HG03103 (cell line): ENCODE data around the gene ACOT7.
"Not testable (repeated sequence)": the region's sequence is repeated elsewhere in the genome, so short reads cannot be mapped to it uniquely, and the experiment has no call there.

ENCODE experiments used
- ATAC-seq: cut with Tn5 transposase; IDR thresholded peaks from one replicate; pipeline ENCODE4 v1.9.1; 2021; ENCODE audit warnings: low read depth; ENCODE audit not compliant: unreplicated experiment

The ACOT7 gene

DNA sequence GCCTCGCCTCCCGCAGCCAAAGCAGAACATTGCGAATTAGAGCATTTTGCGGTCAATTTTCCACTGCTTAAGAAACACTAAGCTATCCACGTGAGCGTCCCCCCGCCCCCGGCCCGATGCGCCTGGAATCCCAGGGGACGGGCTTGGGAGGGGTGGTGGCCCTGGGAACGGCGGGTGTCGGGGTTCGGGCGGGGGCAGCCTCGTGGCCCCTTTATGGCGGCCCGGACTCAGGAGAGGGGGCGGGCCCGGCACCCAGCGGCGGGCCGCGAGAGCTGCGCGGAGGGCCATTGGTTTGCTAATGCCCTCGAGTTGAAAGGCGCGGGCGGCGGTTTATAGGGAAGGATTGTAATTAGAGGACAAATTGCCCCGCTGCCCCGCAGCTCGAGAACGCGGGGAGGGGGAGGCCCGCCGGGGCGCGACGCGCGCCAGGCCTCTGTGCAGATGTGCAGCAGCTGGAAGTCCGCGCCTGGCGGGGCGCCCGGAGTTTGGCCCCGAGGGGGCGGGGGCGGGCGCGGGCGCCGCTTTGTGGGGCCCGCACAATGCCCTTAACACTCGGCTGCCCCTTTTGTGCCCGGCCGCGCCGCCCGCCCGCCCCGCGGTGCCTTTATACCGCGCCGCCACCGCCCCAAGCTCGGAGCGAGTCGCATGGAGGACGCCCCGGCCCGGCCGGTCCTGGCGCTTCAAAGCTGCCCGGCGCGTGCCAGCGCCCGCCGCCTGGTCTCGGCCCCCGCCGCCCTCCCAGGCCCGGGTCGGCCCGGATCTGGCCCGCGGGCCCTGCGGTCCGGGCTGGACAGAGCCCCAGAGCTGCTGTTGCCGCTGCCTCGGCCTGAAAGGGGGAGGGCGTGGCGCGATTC lies 151.5 kb downstream of the ACOT7 start:
- no peak for ATAC-seq

DNA sequence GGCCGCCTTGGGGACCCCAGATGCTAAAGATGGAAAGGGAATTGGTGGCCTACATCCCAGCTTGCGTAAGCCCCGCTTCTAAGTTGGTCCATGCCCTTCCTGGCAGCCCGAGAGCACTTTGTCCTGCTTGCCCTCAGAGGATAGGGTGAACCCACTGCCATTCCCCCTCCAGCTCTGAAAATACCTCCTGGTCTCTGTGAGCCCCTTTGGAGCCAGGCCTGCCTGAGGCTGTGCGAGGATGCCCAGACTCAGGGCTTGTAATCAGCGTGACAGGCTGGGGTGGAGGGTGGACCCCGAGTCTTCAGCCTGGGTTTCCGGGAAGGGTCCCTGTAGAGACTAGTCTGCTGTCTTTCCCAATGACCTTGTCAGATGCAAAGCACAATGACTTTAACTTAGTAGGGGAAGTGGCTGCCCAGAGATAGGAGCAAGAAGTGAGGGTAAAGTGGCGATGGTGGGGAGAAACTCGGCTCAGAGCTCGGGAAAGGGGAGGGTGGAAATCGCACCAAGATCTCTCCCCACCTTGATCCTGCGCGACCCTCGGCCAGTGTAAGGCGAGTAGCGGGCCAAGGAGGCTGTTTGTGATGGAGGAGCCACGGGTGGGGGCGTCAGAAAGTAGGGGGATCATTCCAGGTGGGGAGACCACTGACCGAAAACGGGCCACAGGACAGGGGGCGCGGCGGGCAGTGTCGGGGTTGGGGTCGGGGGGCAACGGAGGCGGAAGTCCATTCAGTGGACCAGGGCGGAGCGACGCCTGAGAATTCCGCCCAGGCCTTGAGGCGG lies 152.3 kb downstream of the ACOT7 start:
- ATAC-seq, result no peak

GRCh38 chr1:6239950-6240768 lies 153.4 kb downstream of the ACOT7 start:
- ATAC-seq, result no peak

- no peak for ATAC-seq
Measured at GRCh38 chr1:6239213-6239752, 154.3 kb downstream of the ACOT7 start.

DNA sequence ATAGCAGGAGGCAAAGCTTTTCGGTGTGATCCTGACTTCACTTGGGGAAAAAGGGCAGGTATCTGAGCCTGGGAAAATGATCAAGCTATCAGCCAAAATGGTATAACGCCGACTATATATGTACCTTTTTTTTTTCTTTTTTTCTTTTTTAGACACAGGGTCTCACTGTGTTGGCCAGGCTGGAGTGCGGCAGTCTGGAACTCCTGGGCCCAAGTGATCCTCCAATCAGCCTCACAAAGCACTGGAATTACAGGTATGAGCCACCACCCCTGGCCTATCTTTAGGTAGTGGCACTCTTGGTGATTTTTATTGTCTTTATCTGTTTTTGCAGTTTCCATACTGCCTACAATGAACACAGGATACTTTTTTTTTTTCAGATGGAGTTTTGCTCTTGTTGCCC lies 156.5 kb downstream of the ACOT7 start:
- ATAC-seq, result no peak

- ATAC-seq, result peak; percentile 20
Measured at GRCh38 chr1:6235296-6235677, 158.3 kb downstream of the ACOT7 start.

DNA sequence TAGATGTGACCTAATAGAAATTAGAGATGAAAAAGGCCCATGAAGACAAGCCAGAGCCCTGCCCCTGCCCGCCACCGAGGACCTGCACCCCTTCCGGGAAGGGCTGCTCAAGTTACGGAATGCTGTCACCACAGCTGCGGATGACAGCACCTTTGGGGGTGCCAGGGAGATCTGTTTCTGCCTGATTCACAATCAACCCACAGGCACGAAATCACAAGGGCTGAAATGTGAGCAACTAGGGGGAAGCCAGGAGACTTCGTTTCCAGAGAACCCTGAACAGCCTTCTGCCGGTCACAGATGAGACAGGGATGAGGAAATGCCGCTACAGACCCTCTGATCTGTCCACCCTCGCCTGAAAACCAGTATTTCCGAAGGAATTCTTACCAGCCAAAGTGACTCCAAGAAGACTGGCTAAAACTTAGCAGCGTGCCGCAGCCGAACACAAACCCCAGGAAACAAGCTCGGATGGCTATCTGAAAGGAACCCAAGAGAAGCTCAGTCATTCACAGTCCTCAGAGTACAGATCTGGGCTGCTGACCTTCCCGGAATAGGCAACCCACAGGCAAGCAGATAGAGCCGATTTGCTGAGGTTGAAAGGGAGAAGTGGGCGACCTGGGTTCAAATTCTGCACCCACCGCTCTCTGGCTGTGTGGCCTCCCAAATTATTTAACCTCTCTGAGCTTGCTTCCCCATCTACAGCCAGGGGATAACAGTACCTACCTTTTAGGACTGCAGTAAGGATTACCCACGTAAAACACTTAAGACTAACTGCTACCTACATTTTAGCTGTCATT lies 158.9 kb downstream of the ACOT7 start:
- ATAC-seq, result no peak

DNA sequence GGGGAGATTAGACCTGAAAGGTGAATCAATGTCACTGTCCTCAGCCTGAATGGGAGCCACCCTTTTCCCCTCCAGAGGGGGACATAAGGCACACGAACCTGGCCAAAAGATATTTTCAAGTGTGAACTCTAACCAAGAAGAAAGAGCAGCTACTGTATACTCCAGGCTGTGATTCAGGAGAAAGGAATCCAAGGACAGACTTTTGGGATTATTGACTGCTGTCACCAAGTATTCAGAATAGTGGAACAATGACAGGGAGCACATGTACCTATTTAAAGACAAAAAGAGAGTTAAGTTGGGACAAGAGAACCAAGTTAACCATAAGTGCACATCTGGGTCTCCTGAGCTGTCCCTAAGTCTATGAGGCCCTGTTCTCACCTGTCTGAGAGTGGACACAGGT lies 160.2 kb downstream of the ACOT7 start:
- ATAC-seq, result no peak

- no peak for ATAC-seq
Measured at GRCh38 chr1:6225651-6226050, 167.9 kb downstream of the ACOT7 start.

DNA sequence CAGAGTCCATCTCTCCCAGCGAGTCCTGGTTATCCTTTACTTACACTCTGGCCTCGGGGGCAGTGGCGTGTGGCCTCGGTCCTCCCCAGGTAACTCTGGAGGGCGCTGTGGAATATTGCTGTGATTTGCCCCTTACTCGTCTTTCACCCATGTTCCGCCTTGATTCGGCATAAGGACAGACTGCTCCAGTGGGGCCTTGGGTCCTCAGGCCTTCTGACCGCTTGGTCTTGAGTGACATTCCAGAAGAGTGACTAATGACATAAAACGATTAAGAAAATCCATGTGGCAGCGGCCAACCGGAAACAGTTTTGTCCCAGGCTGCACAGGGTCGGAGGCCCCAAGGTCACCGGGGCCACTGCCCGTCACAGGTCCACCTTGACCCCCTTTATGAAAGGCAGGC lies 168.8 kb downstream of the ACOT7 start:
- no peak for ATAC-seq

DNA sequence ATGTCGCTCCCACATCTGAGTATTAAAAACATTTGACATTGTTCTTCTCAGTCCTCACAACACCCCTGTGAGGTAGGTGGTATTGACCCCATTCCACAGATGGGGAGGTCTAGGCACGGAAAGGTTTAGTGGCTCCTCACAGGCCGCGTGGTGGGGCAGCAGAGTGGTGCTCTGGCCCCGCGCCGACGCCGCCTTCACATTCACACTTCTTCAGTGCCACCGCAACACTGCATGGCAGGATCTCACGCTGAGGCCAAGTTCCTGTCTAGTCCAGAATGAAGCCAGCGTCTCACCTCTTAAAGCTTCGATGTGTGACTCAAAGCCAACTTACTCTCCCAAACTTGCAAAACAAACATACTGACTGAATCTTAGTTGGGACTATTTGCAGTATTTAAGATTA lies 169.9 kb downstream of the ACOT7 start:
- ATAC-seq, result no peak

- no peak for ATAC-seq
Measured at GRCh38 chr1:6222636-6223035, 170.9 kb downstream of the ACOT7 start.

DNA sequence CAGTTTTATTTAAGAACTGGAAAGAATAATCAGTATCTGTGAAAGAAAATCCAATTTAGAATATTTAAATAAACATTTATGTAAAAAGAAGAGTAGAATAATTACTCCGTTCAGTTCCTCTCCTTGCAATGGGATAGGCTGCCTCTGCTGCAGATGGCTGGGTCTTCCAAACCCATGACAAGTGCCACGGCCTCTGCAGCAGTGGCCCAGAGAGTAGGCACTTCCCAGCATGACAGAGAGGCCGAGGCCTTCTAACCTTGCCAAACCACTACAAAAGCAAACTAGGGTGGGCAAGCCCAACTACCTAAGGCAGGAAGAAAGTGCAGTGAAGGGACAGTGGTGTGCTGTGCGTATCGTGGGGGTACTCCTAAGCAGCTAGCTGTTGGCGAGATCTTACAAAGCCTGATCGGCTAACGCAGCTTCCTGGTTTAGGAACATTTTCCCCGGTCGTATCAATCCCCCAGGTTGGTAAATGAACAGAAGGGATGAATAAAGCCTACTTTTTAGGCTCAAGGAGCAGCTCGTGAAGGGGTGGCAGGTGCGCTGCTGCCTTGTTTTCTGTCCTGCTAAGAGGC lies 172.3 kb downstream of the ACOT7 start:
- ATAC-seq, result no peak

GRCh38 chr1:6220236-6220635 lies 173.3 kb downstream of the ACOT7 start:
- no peak for ATAC-seq

- ATAC-seq, result not testable (repeated sequence)
Measured at GRCh38 chr1:6219641-6220040, 173.9 kb downstream of the ACOT7 start.

GRCh38 chr1:6218375-6219164 lies 175.0 kb downstream of the ACOT7 start:
- ATAC-seq, result no peak
